Prostate gland (tissue), 2 donors: Measurements from ENCODE around the gene POLR2H. TPM values are rescaled to one million over a fixed set of nuclear protein-coding genes. Genes with fewer than 3 reads are reported as not detected.

Experiments
- DNase-seq: peaks from one replicate; pipeline ENCODE4 v3.0.0-alpha.2; 2019; ENCODE audit warnings: low spot score
- H3K27ac ChIP-seq, 2 donors: fragments of 200-600 bp; sonication (generic); 2 replicates each; pipeline ENCODE4 v1.5.1; 2017 to 2019
- H3K27me3 ChIP-seq: fragments of 200-600 bp; sonication (generic); replicated peaks from 2 replicates; pipeline ENCODE4 v1.5.1; 2019; ENCODE audit not compliant: insufficient read depth
- H3K36me3 ChIP-seq, 2 donors: fragments of 200-600 bp; sonication (generic); 1 replicate in 1 of 2; 2 replicates in 1 of 2; pipeline versions ENCODE4 v1.5.1 to v1.8.1; 2017 to 2019
- H3K4me1 ChIP-seq: fragments of 200-600 bp; sonication (generic); replicated peaks from 2 replicates; pipeline ENCODE4 v1.5.1; 2019
- H3K4me3 ChIP-seq, 2 donors: fragments of 200-600 bp; sonication (generic); 2 replicates each; pipeline ENCODE4 v1.5.1; 2017 to 2019
- H3K9me3 ChIP-seq: fragments of 200-600 bp; sonication (generic); 2 replicates; pipeline ENCODE4 v1.5.1; 2017
- POLR2A ChIP-seq: fragments of 450-650 bp; IDR thresholded peaks from one replicate; pipeline ENCODE4 v1.6.1; 2016; ENCODE audit warnings: antibody characterized with exemption, mild to moderate bottlenecking
- POLR2AphosphoS5 ChIP-seq: sonication (generic); formaldehyde crosslinking; IDR thresholded peaks from one replicate; pipeline ENCODE4 v1.6.1; 2017; ENCODE audit warnings: antibody characterized with exemption
- WGBS: methylation state at CpG from one replicate; pipeline ENCODE4 v1.1.5; 2018; 5-methylcytosine and 5-hydroxymethylcytosine counted together
- intact Hi-C: fragments of 100-400 bp; cut with DNase I; formaldehyde crosslinking; loops from one replicate; pipeline ENCODE4 v1.14.2; 2022
- total RNA-seq, 2 donors: library from RNA; depleted of rRNA; stranded (reverse); fragments of >200 nt; gene quantifications; one replicate each; pipeline ENCODE4 v1.1.0, GENCODE V29; 2016
- TF ChIP-seq, protein P1 (sequence below), 4 experiments: fragments of 200-600 bp in 2 of 4; fragments of 450-650 bp in 2 of 4; sonication (generic) in 2 of 4; IDR thresholded peaks; 1 replicate in 3 of 4; 2 replicates in 1 of 4; pipeline ENCODE4 v1.5.1; 2016 to 2019; ENCODE audit warnings: antibody characterized with exemption in 4 of 4, mild to moderate bottlenecking in 2 of 4, moderate library complexity in 2 of 4

Gene POLR2H
- total RNA-seq, 2 donors from 2014 or later: 62.7 to 89.2 TPM

DNA sequence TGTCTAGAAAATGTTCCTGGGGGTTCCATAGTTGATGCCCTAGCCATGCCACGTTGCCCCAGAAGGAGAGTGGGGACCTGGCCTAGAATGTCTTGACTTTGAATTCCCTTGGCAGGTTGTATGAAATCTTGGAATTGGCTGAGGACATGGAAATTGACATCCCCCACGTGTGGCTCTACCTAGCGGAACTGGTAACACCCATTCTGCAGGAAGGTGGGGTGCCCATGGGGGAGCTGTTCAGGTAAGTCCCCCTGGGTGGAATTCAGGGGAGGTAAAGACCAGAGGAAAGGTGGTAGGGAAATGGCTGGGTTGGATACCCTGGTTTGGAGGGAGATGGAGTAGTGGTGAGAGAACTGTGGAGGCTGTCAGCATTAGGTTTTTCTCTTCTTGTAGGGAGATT is 33.0 kb upstream of the POLR2H start:
- intact Hi-C loops: no loop called here
- no peak overlapping the region for H3K4me3 ChIP-seq
- H3K27me3 ChIP-seq: no peaks in the 10 kb centered on the region
- DNase-seq: no peak
- TF ChIP-seq POLR2AphosphoS5 (no peak), POLR2A (no peak)
- TF ChIP-seq, protein P1, sequence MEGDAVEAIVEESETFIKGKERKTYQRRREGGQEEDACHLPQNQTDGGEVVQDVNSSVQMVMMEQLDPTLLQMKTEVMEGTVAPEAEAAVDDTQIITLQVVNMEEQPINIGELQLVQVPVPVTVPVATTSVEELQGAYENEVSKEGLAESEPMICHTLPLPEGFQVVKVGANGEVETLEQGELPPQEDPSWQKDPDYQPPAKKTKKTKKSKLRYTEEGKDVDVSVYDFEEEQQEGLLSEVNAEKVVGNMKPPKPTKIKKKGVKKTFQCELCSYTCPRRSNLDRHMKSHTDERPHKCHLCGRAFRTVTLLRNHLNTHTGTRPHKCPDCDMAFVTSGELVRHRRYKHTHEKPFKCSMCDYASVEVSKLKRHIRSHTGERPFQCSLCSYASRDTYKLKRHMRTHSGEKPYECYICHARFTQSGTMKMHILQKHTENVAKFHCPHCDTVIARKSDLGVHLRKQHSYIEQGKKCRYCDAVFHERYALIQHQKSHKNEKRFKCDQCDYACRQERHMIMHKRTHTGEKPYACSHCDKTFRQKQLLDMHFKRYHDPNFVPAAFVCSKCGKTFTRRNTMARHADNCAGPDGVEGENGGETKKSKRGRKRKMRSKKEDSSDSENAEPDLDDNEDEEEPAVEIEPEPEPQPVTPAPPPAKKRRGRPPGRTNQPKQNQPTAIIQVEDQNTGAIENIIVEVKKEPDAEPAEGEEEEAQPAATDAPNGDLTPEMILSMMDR (IDR thresholded peaks at IDR 0.05): no peak
- no peaks in the 10 kb centered on the region for H3K9me3 ChIP-seq
- WGBS: 43% methylated on average over 3 of the region's 3 CpGs
- peaks cover 64 to 81% of the 10 kb centered on the region in 2 donors for H3K36me3 ChIP-seq
- H3K4me1 ChIP-seq: no peaks in the 10 kb centered on the region
- H3K27ac ChIP-seq: no peak overlapping the region

DNA sequence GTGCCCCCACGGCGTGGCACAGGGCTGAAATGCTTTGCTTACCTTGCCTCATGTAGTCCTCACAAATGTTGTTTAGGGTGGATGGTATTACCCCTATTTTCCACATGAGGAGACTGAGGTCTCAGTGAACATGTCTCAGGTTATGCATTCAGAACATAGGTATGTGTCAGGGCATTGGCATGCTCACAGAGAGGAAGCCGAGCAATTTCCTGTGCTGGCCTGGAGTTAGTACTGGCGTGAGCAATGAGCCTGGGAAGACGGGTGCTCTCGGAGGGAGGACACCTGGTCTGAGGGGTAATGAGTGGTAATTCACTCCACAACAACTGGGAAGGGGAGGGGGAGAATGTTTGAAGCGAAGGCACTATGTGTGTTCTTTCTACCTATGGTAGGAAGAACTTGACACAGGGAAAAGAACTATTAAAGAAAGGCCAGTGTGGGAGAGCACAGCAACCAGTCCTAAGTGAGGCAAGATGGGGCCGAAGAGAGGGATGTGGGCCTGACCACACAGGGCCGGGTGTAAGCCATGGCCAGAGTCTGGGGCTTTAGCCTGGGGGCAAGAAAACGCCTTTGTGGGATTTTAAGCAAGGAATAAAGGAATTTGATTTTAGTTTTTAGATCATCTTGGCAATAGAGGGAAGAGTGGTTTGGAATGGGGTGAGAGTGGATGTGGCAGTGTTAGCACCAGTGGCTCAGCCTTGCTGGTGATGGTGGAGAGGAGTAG is 29.0 kb upstream of the POLR2H start:
- peaks cover 7% of the 10 kb centered on the region for H3K4me1 ChIP-seq
- DNase-seq: no peak
- TF ChIP-seq POLR2AphosphoS5: no peak
- peaks cover 26 to 46% of the 10 kb centered on the region in 2 donors for H3K36me3 ChIP-seq
- H3K9me3 ChIP-seq: no peaks in the 10 kb centered on the region
- 73% methylated on average over 10 of the region's 10 CpGs for WGBS
- no peak overlapping the region for H3K4me3 ChIP-seq
- no peak overlapping the region for H3K27ac ChIP-seq
- no peaks in the 10 kb centered on the region for H3K27me3 ChIP-seq
- intact Hi-C loops: no loop called here

DNA sequence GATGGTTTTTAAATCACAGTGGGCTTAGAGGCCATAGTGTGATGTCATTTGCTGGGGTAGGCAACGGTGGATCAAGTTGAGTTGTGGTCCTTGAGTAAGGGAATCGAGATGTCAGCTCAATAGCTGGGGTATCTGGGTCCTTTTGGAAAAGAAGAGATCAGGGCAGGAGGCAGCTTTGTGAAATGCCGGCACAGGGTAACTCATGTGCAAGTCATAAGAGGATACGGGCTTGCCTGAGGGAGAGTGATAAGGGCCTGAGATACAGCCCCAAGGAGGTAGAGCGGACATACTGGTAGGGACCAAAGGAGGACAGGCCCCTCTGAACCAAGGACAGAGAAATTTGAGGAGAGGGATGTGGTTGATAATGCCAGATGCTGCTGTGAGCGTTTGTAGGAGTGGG is 28.3 kb upstream of the POLR2H start:
- Histone ChIP-seq H3K4me3 (no peak overlapping the region), H3K4me1 (peaks cover 12% of the 10 kb centered on the region), H3K9me3 (no peaks in the 10 kb centered on the region), H3K27ac (no peak overlapping the region), H3K27me3 (no peaks in the 10 kb centered on the region), H3K36me3 (peaks cover 20 to 40% of the 10 kb centered on the region in 2 donors)
- no peak for DNase-seq
- WGBS: 81% methylated on average over 6 of the region's 6 CpGs
- TF ChIP-seq, protein P1 (IDR thresholded peaks at IDR 0.05): no peak
- no peak for TF ChIP-seq POLR2A
- TF ChIP-seq POLR2AphosphoS5: no peak
- intact Hi-C loops: no loop called here

DNA sequence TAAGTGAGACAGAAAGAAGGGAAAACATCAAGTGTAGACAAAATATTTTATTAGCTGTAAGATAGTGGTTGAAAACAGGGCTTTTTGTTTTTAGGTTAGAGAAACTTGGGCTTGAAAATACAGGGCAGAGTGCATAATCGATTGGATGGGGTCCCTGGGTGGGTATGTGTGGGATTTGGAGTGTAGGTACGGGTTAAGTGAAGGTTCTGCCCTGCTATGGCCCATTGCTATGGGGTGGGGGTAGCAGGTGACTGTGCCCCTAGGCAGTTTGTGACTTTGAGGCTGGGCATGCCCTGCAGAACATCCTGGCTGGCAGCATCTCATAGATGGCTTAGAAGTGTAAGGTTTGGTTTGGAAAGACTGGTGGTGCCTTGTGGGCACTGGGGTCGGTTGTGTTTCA is 27.8 kb upstream of the POLR2H start:
- WGBS: 79% methylated on average over 3 of the region's 3 CpGs
- Histone ChIP-seq H3K27ac (no peak overlapping the region), H3K36me3 (peaks cover 16 to 37% of the 10 kb centered on the region in 2 donors), H3K9me3 (no peaks in the 10 kb centered on the region), H3K27me3 (no peaks in the 10 kb centered on the region), H3K4me3 (no peak overlapping the region), H3K4me1 (peaks cover 14% of the 10 kb centered on the region)
- no peak for DNase-seq
- TF ChIP-seq POLR2A (no peak), POLR2AphosphoS5 (no peak)
- TF ChIP-seq, protein P1 (IDR thresholded peaks at IDR 0.05): no peak
- intact Hi-C loops: no loop called here

DNA sequence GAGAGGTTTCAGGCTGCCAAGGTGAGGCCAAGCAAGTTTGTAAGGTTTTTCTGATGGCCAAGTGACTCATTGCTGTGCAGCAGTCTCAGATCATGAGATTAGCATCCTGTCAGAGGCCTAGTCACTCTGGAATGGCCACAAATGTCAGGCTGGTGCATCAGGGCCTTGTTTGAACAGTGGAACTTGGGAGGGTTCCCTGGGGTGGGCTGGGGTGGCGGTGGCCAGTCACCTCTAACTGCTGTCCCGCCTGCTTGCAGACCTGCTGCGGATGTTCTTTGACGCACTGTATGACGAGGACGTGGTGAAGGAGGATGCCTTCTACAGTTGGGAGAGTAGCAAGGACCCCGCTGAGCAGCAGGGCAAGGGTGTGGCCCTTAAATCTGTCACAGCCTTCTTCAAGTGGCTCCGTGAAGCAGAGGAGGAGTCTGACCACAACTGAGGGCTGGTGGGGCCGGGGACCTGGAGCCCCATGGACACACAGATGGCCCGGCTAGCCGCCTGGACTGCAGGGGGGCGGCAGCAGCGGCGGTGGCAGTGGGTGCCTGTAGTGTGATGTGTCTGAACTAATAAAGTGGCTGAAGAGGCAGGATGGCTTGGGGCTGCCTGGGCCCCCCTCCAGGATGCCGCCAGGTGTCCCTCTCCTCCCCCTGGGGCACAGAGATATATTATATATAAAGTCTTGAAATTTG is 26.9 kb upstream of the POLR2H start:
- H3K4me1 ChIP-seq: peaks cover 14% of the 10 kb centered on the region
- no peaks in the 10 kb centered on the region for H3K27me3 ChIP-seq
- H3K36me3 ChIP-seq: peaks cover 10 to 28% of the 10 kb centered on the region in 2 donors
- peak overlapping the region; percentile 94 to 97 for H3K27ac ChIP-seq
- DNase-seq: no peak
- intact Hi-C loops: no loop called here
- no peaks in the 10 kb centered on the region for H3K9me3 ChIP-seq
- TF ChIP-seq POLR2A (no peak), POLR2AphosphoS5 (no peak)
- TF ChIP-seq, protein P1 (IDR thresholded peaks at IDR 0.05): no peak
- 74% methylated on average over 15 of the region's 15 CpGs for WGBS
- H3K4me3 ChIP-seq: no peak overlapping the region
